K562 (cell line): ENCODE data around the gene VPS4B. TPM values are rescaled to one million over a fixed set of nuclear protein-coding genes. Genes with fewer than 3 reads are reported as not detected.

ENCODE experiments used
- ARID1B ChIP-seq: fragments of 450-650 bp; IDR thresholded peaks from 2 replicates; pipeline ENCODE4 v1.6.1; 2016; ENCODE audit warnings: antibody characterized with exemption, mild to moderate bottlenecking, inconsistent platforms
- CSDE1 ChIP-seq, 2 experiments: fragments of 450-650 bp; IDR thresholded peaks; 2 replicates each; pipeline ENCODE4 v1.6.1; 2016; ENCODE audit warnings: mild to moderate bottlenecking in 1 of 2
- CTCFL ChIP-seq: IDR thresholded peaks from 2 replicates; pipeline ENCODE4 v1.6.1; 2011; ENCODE audit warnings: borderline replicate concordance, low read depth, mild to moderate bottlenecking, moderate library complexity, low read length; ENCODE audit not compliant: insufficient read depth, poor library complexity, severe bottlenecking
- MXD1 ChIP-seq: fragments of 250-450 bp; sonication (Bioruptor Pico); IDR thresholded peaks from 2 replicates; pipeline ENCODE4 v1.8.0; 2021; ENCODE audit warnings: borderline replicate concordance, mild to moderate bottlenecking, moderate library complexity; ENCODE audit not compliant: poor library complexity, severe bottlenecking
- MYNN ChIP-seq, 2 experiments: sonication (generic); formaldehyde crosslinking in 1 of 2; IDR thresholded peaks; 2 replicates each; pipeline versions ENCODE4 v1.5.0 to v1.6.1; 2016 to 2020; ENCODE audit warnings: antibody characterized with exemption in 1 of 2, missing genetic modification reagents in 1 of 2
- NR2C1 ChIP-seq, 2 experiments: fragments of 450-650 bp; IDR thresholded peaks; 2 replicates each; pipeline ENCODE4 v1.6.1; 2017; ENCODE audit warnings: mild to moderate bottlenecking in 2 of 2, antibody characterized with exemption in 1 of 2, inconsistent platforms in 1 of 2, missing compliant biosample characterization in 1 of 2, missing genetic modification characterization in 1 of 2
- POLR2H ChIP-seq: IDR thresholded peaks from 2 replicates; pipeline ENCODE4 v1.6.1; 2016; ENCODE audit warnings: missing genetic modification characterization, low read depth, mild to moderate bottlenecking, control low read depth, missing compliant biosample characterization, moderate library complexity
- RBFOX2 ChIP-seq: fragments of 200-400 bp; formaldehyde crosslinking; IDR thresholded peaks from 2 replicates; pipeline ENCODE4 v1.6.1; 2017; ENCODE audit warnings: low read depth, mild to moderate bottlenecking, low read length, moderate library complexity
- RFX5 ChIP-seq: IDR thresholded peaks from 2 replicates; pipeline ENCODE4 v1.6.1; 2011; ENCODE audit warnings: low read depth, mild to moderate bottlenecking, improper control_type of control experiment, low read length
- SFPQ ChIP-seq: fragments of 200-400 bp; formaldehyde crosslinking; IDR thresholded peaks from 2 replicates; pipeline ENCODE4 v1.6.1; 2017; ENCODE audit warnings: mild to moderate bottlenecking, low read depth, low read length, moderate library complexity
- U2AF1 ChIP-seq: fragments of 200-400 bp; formaldehyde crosslinking; optimal IDR thresholded peaks from 2 replicates; pipeline ENCODE3; 2017; ENCODE audit warnings: mild to moderate bottlenecking, low read depth, low read length, moderate library complexity
- VEZF1 ChIP-seq: fragments of 200-800 bp; sonication (Bioruptor generic); IDR thresholded peaks from 2 replicates; pipeline ENCODE4 v1.6.1; 2017; ENCODE audit warnings: missing genetic modification characterization, missing compliant biosample characterization
- ZBTB2 ChIP-seq: fragments of 450-650 bp; IDR thresholded peaks from 2 replicates; pipeline ENCODE4 v1.6.1; 2016; ENCODE audit warnings: antibody characterized with exemption
- ZBTB49 ChIP-seq: sonication (generic); formaldehyde crosslinking; IDR thresholded peaks from 2 replicates; pipeline ENCODE4 v1.8.0; 2022; ENCODE audit warnings: missing genetic modification reagents, mild to moderate bottlenecking, borderline replicate concordance
- ZNF12 ChIP-seq: sonication (generic); formaldehyde crosslinking; IDR thresholded peaks from 2 replicates; pipeline ENCODE4 v1.4.0; 2020; ENCODE audit warnings: mild to moderate bottlenecking, missing genetic modification reagents
- ZNF444 ChIP-seq: fragments of 250-450 bp; sonication (Bioruptor Pico); IDR thresholded peaks from 2 replicates; pipeline ENCODE4 v1.4.0; 2020; ENCODE audit warnings: mild to moderate bottlenecking, moderate library complexity
- polyA plus RNA-seq, 8 experiments: library from polyadenylated mRNA; depleted of rRNA in 4 of 8; stranded (reverse) in 5 of 8; unstranded in 3 of 8; fragments of >200 nt; fragmentation: Nextera tagmentation in 2 of 8; fragmentation: Illumina TruSeq in 1 of 8; extraction: Ambion mirVana in 2 of 8; extraction: Trizol in 1 of 8; gene quantifications; 2 replicates each; pipeline versions ENCODE4 v1.2.1 to v1.2.3, GENCODE V29; 2011 to 2014; ENCODE audit warnings: inconsistent platforms in 1 of 8, missing spikeins in 1 of 8
- total RNA-seq, 7 experiments: library from RNA; depleted of rRNA in 6 of 7; stranded (reverse); fragments of >200 nt in 6 of 7; fragmentation: Illumina TruSeq in 2 of 7; extraction: Trizol in 2 of 7; gene quantifications; 2 replicates each; pipeline versions ENCODE4 v1.2.1 to v1.2.3, GENCODE V29; 2011 to 2021; ENCODE audit warnings: low replicate concordance in 1 of 7

The VPS4B gene
- total and polyA plus RNA-seq, 9 of the 15 experiments (the other 6 are each of a cell fraction or from before 2014, with no cell fraction given), result 7.3 to 16.4 (median 10.4) TPM

- TF ChIP-seq CTCFL (no peak), POLR2H (tag) (no peak), MYNN (IDR thresholded peaks at IDR 0.05) (no peak), MYNN (CRISPR knock-in tag; IDR thresholded peaks at IDR 0.05) (no peak), ARID1B (no peak), RBFOX2 (no peak), SFPQ (no peak), CSDE1 (IDR thresholded peaks at IDR 0.05) (no peak), RFX5 (no peak), NR2C1 (IDR thresholded peaks at IDR 0.05) (no peak), NR2C1 (tag; IDR thresholded peaks at IDR 0.05) (no peak), VEZF1 (CRISPR knock-in tag) (no peak), ZBTB49 (CRISPR knock-in tag) (no peak), ZBTB2 (no peak), U2AF1 (no peak), ZNF444 (CRISPR knock-in tag) (no peak), ZNF12 (CRISPR knock-in tag) (no peak), MXD1 (no peak)
Measured at GRCh38 chr18:63427558-63427957, 5.3 kb upstream of the VPS4B start (continued).
